Activated CD4-positive, alpha-beta T cell treated with anti-CD3 and anti-CD28 coated beads, Interleukin-2, Interleukin-4, amounts not matched to agents 100 ng/mL and 50 ng/mL, durations not matched to agents 16 hours and 8 hours (primary cell): ENCODE measurements around the gene NRSN2.
A peak's percentile ranks its signal among the peaks of the same experiment; 100 is the strongest.
"Not testable (repeated sequence)": the region's sequence is repeated elsewhere in the genome, so short reads cannot be mapped to it uniquely, and the experiment has no call there.

Source experiments
- DNase-seq: peaks from one replicate; pipeline ENCODE4 v3.0.0-alpha.2; 2020; ENCODE audit warnings: low spot score

NRSN2 gene

GRCh38 chr20:325045-325888, 21.6 kb upstream of the NRSN2 start, which contains the start of gene SOX12:
Gene SOX12, plus strand, starts transcription at chr20:325552. Its CDS starts 373 bp downstream, at chr20:325925.
- peak; percentile 97 for DNase-seq

- peak; percentile 38 for DNase-seq
Observed at GRCh38 chr20:325889-326644, 20.8 kb upstream of the NRSN2 start.

GRCh38 chr20:326645-327185, 20.2 kb upstream of the NRSN2 start:
- DNase-seq, result no peak

- peak; percentile 62 for DNase-seq
Observed at GRCh38 chr20:327186-328026, 19.5 kb upstream of the NRSN2 start.

GRCh38 chr20:328027-328974, 18.6 kb upstream of the NRSN2 start:
- DNase-seq, result no peak

GRCh38 chr20:328975-329695, 17.8 kb upstream of the NRSN2 start:
- DNase-seq, result no peak

- no peak for DNase-seq
Observed at GRCh38 chr20:329851-330232, 17.1 kb upstream of the NRSN2 start.

- DNase-seq, result peak; percentile 69
Observed at GRCh38 chr20:330233-331149, 16.4 kb upstream of the NRSN2 start.

- no peak for DNase-seq
Observed at GRCh38 chr20:334578-334977, 12.3 kb upstream of the NRSN2 start.

- not testable (repeated sequence) for DNase-seq
Observed at GRCh38 chr20:336040-336439, 10.9 kb upstream of the NRSN2 start.

GRCh38 chr20:341682-342081, 5.2 kb upstream of the NRSN2 start:
- DNase-seq, result peak; percentile 28

- DNase-seq, result no peak
Observed at GRCh38 chr20:343107-343506, 3.8 kb upstream of the NRSN2 start.

GRCh38 chr20:346033-346639, 775 bp upstream of the NRSN2 start:
- no peak for DNase-seq

- no peak for DNase-seq
Observed at GRCh38 chr20:347317-347639, 367 bp downstream of the NRSN2 start.

- peak; percentile 70 for DNase-seq
Observed at GRCh38 chr20:347640-348484, 951 bp downstream of the NRSN2 start.

- DNase-seq, result no peak
Observed at GRCh38 chr20:348972-349841, 2.3 kb downstream of the NRSN2 start.

GRCh38 chr20:353166-353565, 6.3 kb downstream of the NRSN2 start:
- DNase-seq, result no peak
